H1 (cell line): Measurements from ENCODE around the gene RAB36. TPM values are rescaled to one million over a fixed set of nuclear protein-coding genes. Genes with fewer than 3 reads are reported as not detected.

Source experiments
- BACH1 ChIP-seq: IDR thresholded peaks from 2 replicates; pipeline ENCODE4 v1.6.1; 2012; ENCODE audit warnings: low read length, improper control_type of control experiment
- CHD2 ChIP-seq: IDR thresholded peaks from 2 replicates; pipeline ENCODE4 v1.6.1; 2012; ENCODE audit warnings: low read length, improper control_type of control experiment
- EGR1 ChIP-seq: IDR thresholded peaks from 2 replicates; pipeline ENCODE4 v1.6.1; 2011; ENCODE audit warnings: low read depth, low read length, borderline replicate concordance
- FOSL1 ChIP-seq: IDR thresholded peaks from 2 replicates; pipeline ENCODE4 v1.6.1; 2011; ENCODE audit warnings: mild to moderate bottlenecking, low read depth, low read length, moderate library complexity; ENCODE audit not compliant: insufficient read depth
- JUND ChIP-seq: IDR thresholded peaks from 2 replicates; pipeline ENCODE4 v1.6.1; 2011; ENCODE audit warnings: mild to moderate bottlenecking, improper control_type of control experiment, low read length
- MAX ChIP-seq: IDR thresholded peaks from 2 replicates; pipeline ENCODE4 v1.6.1; 2012; ENCODE audit warnings: inconsistent platforms
- PHF8 ChIP-seq: fragments of 200-600 bp; sonication (generic); conservative IDR thresholded peaks from 2 replicates; pipeline ENCODE4 v1.7.1; 2012; ENCODE audit warnings: low read depth, mild to moderate bottlenecking, inconsistent platforms, low read length, moderate library complexity
- POLR2AphosphoS5 ChIP-seq: IDR thresholded peaks from 2 replicates; pipeline ENCODE4 v1.6.1; 2011; ENCODE audit warnings: low read depth, low read length
- RAD21 ChIP-seq, 2 experiments: IDR thresholded peaks in 1 of 2; conservative IDR thresholded peaks in 1 of 2; 2 replicates each; pipeline ENCODE4 v1.6.1; 2011; ENCODE audit warnings: low read depth in 2 of 2, low read length in 2 of 2, improper control_type of control experiment in 1 of 2, inconsistent platforms in 1 of 2, mild to moderate bottlenecking in 1 of 2, moderate library complexity in 1 of 2
- TBP ChIP-seq: IDR thresholded peaks from 2 replicates; pipeline ENCODE4 v1.6.1; 2011; ENCODE audit warnings: low read depth, low read length, improper control_type of control experiment
- polyA plus RNA-seq, 7 experiments: library from polyadenylated mRNA; depleted of rRNA in 3 of 7; stranded (reverse) in 5 of 7; unstranded in 2 of 7; fragments of >200 nt in 5 of 7; fragments of 200-250 nt in 2 of 7; gene quantifications; 1 replicate in 5 of 7; 2 replicates in 1 of 7; 4 replicates in 1 of 7; pipeline versions ENCODE4 v1.2.1 to v1.2.3, GENCODE V29; 2011 to 2013; ENCODE audit warnings: missing spikeins in 2 of 7, mixed read lengths in 2 of 7
- total RNA-seq: library from RNA; stranded (reverse); fragmentation: NEBNext Ultra II Directional; extraction: Animal tissue kit (Norgen Biotek cat#: 25700); gene quantifications from 2 replicates; pipeline ENCODE4 v1.2.1, GENCODE V29; 2021
- TF ChIP-seq, protein P1 (sequence below): fragments of 300-600 bp; sonication (generic); IDR thresholded peaks from 2 replicates; pipeline ENCODE4 v1.7.1; 2012; ENCODE audit warnings: low read length, moderate library complexity, mild to moderate bottlenecking, inconsistent platforms; ENCODE audit not compliant: insufficient replicate concordance

Gene RAB36
- total and polyA plus RNA-seq, 2 of the 8 experiments (the other 6 are each of a cell fraction or from before 2014, with no cell fraction given), result 1.0 to 1.5 TPM

DNA sequence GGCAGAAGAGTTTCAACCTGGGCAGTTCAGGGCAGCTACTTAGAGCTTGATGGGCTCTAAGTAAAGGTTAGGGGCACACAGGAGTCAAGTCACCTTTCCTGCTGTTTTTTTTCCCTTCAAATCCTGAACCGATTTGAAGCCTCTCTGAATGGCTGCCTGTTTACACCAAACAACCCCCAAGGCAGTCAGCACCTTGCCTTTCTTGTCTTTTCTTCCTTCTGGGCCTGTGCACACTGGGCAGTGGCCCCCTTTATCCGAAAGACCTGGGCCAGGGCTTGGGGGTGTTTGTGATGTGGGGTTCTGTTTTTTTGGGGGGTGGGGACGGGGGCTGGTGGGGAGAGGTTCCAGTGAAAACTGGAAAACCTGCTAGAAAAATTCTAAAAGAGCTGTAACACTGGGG, 7.8 kb upstream of the RAB36 start (continued):
- TF ChIP-seq, protein P1, sequence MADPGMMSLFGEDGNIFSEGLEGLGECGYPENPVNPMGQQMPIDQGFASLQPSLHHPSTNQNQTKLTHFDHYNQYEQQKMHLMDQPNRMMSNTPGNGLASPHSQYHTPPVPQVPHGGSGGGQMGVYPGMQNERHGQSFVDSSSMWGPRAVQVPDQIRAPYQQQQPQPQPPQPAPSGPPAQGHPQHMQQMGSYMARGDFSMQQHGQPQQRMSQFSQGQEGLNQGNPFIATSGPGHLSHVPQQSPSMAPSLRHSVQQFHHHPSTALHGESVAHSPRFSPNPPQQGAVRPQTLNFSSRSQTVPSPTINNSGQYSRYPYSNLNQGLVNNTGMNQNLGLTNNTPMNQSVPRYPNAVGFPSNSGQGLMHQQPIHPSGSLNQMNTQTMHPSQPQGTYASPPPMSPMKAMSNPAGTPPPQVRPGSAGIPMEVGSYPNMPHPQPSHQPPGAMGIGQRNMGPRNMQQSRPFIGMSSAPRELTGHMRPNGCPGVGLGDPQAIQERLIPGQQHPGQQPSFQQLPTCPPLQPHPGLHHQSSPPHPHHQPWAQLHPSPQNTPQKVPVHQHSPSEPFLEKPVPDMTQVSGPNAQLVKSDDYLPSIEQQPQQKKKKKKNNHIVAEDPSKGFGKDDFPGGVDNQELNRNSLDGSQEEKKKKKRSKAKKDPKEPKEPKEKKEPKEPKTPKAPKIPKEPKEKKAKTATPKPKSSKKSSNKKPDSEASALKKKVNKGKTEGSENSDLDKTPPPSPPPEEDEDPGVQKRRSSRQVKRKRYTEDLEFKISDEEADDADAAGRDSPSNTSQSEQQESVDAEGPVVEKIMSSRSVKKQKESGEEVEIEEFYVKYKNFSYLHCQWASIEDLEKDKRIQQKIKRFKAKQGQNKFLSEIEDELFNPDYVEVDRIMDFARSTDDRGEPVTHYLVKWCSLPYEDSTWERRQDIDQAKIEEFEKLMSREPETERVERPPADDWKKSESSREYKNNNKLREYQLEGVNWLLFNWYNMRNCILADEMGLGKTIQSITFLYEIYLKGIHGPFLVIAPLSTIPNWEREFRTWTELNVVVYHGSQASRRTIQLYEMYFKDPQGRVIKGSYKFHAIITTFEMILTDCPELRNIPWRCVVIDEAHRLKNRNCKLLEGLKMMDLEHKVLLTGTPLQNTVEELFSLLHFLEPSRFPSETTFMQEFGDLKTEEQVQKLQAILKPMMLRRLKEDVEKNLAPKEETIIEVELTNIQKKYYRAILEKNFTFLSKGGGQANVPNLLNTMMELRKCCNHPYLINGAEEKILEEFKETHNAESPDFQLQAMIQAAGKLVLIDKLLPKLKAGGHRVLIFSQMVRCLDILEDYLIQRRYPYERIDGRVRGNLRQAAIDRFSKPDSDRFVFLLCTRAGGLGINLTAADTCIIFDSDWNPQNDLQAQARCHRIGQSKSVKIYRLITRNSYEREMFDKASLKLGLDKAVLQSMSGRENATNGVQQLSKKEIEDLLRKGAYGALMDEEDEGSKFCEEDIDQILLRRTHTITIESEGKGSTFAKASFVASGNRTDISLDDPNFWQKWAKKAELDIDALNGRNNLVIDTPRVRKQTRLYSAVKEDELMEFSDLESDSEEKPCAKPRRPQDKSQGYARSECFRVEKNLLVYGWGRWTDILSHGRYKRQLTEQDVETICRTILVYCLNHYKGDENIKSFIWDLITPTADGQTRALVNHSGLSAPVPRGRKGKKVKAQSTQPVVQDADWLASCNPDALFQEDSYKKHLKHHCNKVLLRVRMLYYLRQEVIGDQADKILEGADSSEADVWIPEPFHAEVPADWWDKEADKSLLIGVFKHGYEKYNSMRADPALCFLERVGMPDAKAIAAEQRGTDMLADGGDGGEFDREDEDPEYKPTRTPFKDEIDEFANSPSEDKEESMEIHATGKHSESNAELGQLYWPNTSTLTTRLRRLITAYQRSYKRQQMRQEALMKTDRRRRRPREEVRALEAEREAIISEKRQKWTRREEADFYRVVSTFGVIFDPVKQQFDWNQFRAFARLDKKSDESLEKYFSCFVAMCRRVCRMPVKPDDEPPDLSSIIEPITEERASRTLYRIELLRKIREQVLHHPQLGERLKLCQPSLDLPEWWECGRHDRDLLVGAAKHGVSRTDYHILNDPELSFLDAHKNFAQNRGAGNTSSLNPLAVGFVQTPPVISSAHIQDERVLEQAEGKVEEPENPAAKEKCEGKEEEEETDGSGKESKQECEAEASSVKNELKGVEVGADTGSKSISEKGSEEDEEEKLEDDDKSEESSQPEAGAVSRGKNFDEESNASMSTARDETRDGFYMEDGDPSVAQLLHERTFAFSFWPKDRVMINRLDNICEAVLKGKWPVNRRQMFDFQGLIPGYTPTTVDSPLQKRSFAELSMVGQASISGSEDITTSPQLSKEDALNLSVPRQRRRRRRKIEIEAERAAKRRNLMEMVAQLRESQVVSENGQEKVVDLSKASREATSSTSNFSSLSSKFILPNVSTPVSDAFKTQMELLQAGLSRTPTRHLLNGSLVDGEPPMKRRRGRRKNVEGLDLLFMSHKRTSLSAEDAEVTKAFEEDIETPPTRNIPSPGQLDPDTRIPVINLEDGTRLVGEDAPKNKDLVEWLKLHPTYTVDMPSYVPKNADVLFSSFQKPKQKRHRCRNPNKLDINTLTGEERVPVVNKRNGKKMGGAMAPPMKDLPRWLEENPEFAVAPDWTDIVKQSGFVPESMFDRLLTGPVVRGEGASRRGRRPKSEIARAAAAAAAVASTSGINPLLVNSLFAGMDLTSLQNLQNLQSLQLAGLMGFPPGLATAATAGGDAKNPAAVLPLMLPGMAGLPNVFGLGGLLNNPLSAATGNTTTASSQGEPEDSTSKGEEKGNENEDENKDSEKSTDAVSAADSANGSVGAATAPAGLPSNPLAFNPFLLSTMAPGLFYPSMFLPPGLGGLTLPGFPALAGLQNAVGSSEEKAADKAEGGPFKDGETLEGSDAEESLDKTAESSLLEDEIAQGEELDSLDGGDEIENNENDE, result no peak
- TF ChIP-seq EGR1 (no peak), JUND (no peak), MAX (no peak), CHD2 (no peak), POLR2AphosphoS5 (no peak), TBP (no peak), PHF8 (no peak), RAD21 (IDR thresholded peaks at IDR 0.05 in 1 of 2, conservative IDR thresholded peaks at IDR 0.05 in 1 of 2; ENCODE audit: low read depth in 2 of 2, low read length in 2 of 2) (no peak), BACH1 (no peak), FOSL1 (no peak)
